GM21717 (cell line): Measurements from ENCODE around the gene GPR63.

Source experiments
- ATAC-seq: cut with Tn5 transposase; IDR thresholded peaks from one replicate; pipeline ENCODE4 v1.9.1; 2021; ENCODE audit warnings: mild to moderate bottlenecking, moderate library complexity; ENCODE audit not compliant: unreplicated experiment

GPR63 gene

GRCh38 chr6:96837081-96837971 is at the start of gene GPR63:
GPR63 (minus strand) TSS chr6:96837477; CDS start chr6:96799731, 37,746 bp downstream.
- ATAC-seq = peak; percentile 96

GRCh38 chr6:96886519-96886918 is 49.2 kb upstream of the GPR63 start:
- ATAC-seq = no peak

- peak; percentile 98 for ATAC-seq
These were observed 47.9 kb upstream of the GPR63 start for GRCh38 chr6:96885187-96885631.

GRCh38 chr6:96878143-96878542 is 40.9 kb upstream of the GPR63 start:
- ATAC-seq = no peak

- ATAC-seq = no peak
These were observed 39.7 kb upstream of the GPR63 start for GRCh38 chr6:96876886-96877545.

- ATAC-seq = no peak
These were observed 35.7 kb upstream of the GPR63 start for GRCh38 chr6:96872976-96873375.

GRCh38 chr6:96865055-96865405 is 27.8 kb upstream of the GPR63 start:
- no peak for ATAC-seq

- ATAC-seq = no peak
These were observed 27.2 kb upstream of the GPR63 start for GRCh38 chr6:96864216-96865054.

- no peak for ATAC-seq
These were observed 25.3 kb upstream of the GPR63 start for GRCh38 chr6:96862560-96862959.

GRCh38 chr6:96861588-96861987 is 24.3 kb upstream of the GPR63 start:
- ATAC-seq = no peak

GRCh38 chr6:96856856-96857255 is 19.6 kb upstream of the GPR63 start:
- ATAC-seq = no peak

GRCh38 chr6:96853083-96853482 is 15.8 kb upstream of the GPR63 start:
- no peak for ATAC-seq

GRCh38 chr6:96852605-96853004 is 15.3 kb upstream of the GPR63 start:
- ATAC-seq = no peak

- no peak for ATAC-seq
These were observed 14.6 kb upstream of the GPR63 start for GRCh38 chr6:96851858-96852257.

- ATAC-seq = no peak
These were observed 12.3 kb upstream of the GPR63 start for GRCh38 chr6:96849615-96850014.

- ATAC-seq = no peak
These were observed 7.3 kb upstream of the GPR63 start for GRCh38 chr6:96844530-96844929.

- no peak for ATAC-seq
These were observed 4.1 kb upstream of the GPR63 start for GRCh38 chr6:96841345-96841744.

- ATAC-seq = peak; percentile 12
These were observed 621 bp downstream of the GPR63 start for GRCh38 chr6:96836631-96837080.

- no peak for ATAC-seq
These were observed 3.2 kb downstream of the GPR63 start for GRCh38 chr6:96834070-96834469.

- ATAC-seq = no peak
These were observed 4.5 kb downstream of the GPR63 start for GRCh38 chr6:96832780-96833179.

- no peak for ATAC-seq
These were observed 10.4 kb downstream of the GPR63 start for GRCh38 chr6:96826865-96827264.
